SW480 (cell line): ENCODE results near the gene BAMBI.

Source experiments
- DNase-seq: peaks from one replicate; pipeline ENCODE4 v3.0.0-alpha.2; 2016; ENCODE audit warnings: low spot score

The BAMBI gene

DNA sequence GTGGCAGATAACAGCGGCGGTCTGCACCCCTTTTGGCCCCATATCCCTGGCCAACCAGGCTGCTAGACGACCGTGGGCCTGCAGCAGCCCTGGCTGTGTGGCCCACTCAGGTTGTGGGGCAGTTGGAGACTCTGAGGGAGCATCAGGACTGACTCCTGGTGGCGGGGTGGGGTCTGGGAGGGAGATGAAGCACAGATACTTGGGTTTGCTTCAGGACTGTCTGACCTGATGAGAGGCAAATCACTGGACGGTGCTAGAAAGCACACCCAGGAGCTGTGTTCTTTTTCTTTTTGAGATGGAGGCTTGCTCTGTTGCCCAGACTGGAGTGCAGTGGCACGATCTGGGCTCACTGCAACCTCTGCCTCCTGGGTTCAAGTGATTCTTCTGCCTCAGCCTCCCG lies 28.2 kb downstream of the BAMBI start:
- DNase-seq, result no peak

DNA sequence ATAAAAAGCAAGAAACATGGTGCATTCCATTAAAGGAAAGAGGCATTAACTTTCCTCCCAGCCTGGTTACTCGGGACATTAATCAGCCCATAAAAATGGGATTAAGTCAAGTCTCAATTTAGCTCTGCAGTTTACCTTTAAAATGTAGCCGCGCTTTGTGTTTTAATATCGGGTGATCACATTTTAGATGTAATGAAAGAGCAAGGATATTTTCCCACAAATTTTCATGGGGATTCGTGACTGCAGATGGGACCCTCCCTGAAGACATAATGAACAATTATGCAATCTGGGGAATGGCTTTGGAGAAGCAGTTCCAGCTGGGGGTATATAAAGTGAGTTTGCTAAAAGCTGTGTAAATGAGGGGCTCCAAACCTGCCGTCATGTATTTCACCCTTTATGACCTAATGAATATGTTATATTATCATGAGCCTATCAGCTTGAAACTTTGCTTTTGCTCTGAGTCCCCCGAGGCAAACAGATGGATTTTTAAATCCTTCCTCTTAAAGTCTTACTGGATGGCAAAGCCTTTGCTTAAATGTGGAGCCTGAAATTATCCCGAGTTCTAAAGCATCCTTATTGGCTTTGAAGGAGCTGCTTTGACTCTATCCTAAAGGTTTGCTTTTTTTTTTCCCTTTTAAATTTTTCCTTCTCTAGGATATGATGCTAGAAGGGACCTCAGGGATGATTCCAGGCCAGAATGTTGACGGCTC lies 31.8 kb downstream of the BAMBI start:
- no peak for DNase-seq

DNA sequence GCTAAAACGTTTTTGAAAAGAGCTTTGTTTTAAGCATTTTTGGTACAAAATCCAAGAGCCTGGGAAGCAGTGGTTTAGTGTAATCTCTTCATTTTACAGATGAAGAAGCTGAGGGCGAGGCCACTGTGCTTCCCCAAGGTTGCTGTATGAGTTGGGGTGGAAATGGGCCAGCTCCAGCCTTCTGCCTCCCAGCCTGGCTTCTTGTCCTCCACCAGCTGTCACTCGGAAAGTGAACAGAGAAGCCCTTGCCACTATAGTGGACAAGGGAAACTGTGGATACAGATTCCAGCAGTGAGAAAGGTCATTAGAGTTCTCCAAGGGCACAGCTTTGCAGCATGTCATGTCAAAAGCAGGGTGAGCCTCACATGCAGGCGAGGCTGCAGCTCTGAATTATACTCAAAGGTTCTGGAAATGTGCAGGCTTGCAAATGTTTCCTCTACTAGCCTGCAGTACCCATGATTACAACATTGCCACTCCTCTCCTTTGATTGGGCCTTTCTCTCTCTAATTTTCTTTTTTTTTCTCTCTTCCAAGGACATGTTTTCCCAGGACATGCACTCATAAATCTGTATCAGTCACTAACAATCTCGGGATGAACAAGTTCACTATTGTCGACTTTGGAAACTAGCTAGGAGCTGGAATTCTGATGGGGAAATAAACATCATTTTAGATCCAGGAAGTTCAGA lies 33.0 kb downstream of the BAMBI start:
- DNase-seq, result no peak

DNA sequence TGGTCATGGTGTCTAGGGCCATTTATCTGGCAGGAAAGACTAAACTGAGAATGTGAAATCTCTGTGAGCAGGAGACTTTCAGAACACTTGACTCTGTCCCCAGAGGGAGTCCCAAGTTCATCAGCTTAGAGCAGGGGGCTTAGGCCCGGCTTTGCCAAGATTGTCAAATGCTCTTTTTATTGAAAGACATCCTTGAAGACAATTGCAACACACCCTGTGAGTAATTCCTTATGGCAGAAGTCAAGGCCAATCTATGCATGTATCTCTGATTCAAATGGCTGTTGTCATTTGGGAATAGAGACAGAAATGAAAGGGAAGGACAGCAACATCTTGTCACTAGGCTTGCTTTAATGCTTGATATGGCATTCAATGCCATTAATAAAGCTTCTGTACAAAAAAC lies 33.7 kb downstream of the BAMBI start:
- DNase-seq, result no peak

DNA sequence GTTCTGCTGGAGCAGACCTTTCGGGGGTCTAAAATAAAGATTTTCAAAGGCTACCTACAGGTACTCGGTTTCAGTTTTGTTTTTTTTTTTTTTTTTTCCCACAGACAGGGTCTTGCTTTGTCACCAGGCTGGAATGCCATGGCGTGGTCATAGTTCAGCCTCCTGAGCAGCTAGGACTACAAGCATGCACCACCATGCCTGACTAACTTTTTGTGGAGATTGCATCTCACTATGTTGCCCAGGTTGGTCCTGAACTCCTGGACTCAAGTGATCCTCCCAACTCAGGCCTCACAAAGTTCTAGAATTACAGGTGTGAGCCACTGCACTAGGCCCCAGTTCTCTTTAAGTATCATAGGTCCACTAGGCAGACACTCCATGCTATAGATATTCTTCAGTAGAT lies 34.5 kb downstream of the BAMBI start:
- DNase-seq, result no peak

DNA sequence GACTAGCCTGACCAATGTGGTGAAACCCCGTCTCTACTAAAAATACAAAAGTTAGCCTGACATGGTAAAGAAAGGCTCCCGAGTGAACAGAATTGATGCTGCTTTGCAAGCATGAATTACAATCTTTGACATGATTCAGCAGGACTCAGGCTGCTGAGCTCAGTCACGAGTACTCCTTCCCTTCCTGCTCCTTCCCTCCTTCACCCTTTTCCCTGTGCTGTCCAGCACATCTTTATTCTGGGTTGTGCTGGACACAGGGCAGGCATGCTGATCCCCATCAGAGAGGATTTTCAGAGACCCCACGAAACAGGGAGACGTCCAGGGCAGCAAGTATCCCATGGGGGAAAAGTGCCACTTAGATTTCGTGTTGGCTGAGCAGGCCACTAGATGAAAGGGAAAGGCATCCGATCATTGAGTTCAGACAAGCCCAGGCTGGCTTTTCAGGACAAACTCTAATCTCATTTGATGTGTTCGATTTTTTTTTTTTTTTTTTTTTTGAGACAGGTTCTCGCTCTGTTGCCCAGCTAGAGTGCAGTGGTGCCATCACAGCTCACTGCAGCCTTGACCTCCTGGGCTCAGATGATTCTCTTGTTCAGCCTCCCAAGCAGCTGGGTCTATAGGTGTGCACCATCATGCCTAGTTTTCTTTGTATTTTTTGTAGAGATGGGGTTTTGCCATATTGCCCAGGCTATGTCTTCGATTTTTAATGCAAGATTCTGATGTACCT lies 36.5 kb downstream of the BAMBI start:
- DNase-seq, result no peak

DNA sequence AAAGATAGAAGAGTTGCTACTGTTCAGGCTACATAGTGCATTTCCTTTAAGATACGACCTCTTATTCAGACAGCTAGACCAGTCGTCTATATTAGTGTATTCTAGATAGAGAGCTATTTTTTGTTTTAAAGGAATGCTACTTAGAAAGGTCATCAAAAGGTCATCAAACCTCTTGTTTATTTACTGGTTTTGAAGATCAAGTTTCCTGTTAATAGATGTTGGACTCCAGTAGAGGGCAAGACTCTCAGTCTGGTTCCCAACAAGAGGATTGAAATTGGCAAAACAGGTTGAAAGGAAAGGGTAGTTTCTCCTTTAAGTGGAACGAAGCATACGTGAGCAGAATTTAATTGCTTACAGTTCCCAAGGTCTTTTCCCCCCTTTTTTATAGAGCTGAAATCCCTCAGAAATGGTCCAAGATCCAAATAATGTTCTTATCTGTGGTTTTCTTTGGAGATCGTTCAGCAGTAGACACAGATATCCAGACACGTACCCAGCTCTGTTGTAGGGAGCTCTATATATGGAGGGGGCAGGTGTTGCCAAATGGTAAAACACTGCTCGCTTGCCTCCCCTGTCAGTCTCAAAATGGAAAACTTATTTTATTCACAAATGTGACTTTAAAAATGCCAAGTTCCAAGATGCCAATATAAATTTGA lies 37.2 kb downstream of the BAMBI start:
- DNase-seq, result no peak

DNA sequence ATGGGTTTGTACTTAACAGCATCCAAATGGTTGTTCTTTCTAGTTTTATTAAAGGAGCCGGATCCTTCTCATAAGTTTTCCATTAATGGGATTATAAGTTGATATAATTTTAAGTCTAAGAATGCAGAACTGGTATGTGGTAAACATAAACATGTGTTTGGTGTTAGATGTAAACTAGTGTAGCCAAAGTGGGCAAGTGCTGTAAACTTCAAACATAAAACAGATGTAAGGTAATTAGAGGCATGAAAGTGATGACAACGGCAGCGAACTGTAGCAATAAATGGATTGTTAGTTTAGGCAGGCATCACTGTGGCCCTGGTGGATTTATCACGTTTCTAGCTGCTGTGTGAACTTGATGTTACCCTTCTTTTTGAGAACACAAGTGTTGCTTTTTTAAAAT lies 37.9 kb downstream of the BAMBI start:
- no peak for DNase-seq

DNA sequence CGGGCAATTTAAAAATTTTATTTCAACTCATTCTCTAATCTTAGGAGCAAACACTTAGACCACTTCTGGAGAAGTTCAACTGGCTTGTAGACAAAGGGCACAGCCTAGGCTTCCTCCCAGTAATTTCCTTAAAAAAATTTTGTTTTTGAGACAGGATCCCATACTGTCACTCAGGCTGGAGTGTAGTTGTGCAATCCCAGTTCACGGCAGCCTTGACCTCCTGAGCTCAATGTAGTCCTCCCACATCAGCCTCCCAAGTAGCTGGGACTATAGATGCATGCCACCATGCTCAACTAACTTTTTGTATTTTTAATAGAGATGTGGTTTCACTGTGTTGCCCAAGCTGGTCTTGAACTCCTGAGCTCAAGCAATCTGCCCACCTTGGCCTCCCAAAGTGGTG lies 38.4 kb downstream of the BAMBI start:
- no peak for DNase-seq

DNA sequence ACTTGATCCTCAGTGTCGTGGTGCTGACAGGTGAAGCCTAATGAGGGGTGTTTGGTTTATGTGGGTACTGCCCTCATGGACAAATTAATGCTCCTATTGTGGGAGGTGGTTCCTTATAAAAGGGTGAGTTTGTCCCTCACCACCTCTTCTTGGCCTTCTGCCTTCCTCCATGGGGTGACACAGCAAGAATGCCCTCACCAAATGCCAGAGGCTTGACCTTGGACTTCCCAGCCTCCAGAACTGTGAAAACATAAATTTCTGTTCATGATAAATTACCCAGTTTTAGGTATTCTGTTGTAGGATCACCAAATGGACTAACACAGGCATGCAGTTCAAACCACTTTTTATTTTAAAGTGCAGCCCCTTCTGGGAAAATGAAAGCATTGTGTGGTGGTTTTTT lies 39.4 kb downstream of the BAMBI start:
- DNase-seq, result no peak

DNA sequence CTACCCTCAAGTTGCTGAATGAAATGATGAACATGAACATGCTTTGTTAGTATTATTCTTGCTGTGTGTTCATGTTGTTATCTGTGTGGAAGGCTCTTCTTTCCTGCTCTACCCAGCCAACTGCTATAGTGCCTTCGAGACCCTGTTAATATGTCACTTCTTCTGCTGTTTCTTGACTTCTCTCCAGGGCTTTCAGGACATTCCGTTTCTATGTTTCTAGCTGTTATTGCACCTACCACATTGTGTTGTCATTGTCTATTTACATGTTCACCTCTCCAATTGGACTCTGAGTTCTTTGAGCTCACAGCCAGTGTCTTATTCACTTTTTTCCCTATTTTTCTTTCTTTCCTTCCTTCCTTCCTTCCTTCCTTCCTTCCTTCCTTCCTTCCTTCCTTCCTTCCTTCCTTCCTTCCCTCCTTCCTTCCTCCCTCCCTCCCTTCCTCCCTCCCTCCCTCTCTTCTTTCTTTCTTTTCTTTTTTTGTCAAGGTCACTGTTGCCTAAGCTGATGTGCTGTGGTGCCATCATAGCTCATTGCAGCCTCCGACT lies 40.4 kb downstream of the BAMBI start:
- DNase-seq, result no peak

DNA sequence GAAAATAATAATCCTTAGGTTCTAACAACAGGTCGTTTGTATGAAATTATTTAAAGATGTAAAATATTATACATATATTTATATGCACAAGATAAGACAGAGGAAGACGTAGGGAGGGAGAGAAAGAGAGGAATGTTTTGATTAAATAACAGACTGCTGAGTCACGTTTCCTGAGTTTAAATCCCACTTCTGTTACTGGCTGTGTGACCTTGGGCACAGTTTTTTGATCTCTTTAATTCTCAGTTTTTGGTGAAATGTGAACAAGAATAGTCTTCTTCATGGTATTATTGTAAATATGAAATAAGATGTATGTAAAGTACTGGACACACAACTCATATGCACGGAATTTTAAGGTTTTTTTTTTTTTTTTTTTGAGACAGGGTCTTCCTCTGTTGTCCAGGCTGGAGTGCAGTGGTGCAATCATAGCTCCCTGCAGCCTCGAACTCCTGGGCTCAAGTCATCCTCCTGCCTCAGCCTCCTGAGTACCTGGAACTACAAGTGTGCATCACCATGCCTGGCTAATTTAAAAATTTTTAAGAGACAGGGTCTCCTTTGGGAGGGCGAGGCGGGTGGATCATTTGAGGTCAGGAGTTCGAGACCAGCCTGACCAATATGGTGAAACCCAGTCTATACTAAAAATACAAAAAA lies 42.6 kb downstream of the BAMBI start:
- peak; percentile 32 for DNase-seq

DNA sequence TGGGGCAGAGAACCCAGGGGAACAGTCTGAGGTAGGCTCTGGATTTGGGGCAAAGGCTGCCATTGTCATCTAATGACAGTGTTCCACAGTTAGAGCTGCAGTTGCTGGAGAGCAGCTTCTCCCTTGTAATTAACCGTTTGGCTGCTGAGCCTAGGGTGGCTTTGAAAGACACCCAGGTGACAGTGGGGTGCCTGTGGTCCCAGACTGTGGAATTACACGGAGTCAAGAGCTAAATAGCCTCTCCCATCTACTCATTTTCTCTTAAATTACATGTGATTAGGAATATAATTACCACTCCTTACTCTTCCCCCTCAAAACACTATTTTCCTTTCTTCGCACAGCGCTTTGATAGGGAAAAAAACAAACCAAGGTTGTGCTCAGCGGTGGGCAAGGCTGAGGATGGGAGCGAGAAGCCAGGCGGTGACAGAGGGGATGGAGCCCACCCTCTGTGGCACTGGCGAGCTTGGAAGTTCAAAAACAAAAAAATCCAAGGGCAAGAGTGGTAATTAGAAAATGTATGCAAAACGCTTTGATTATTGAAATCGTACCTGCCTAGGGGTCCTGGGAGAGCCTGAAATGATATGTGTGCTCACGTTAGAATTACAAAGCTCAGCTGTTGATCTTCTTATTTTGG lies 44.1 kb downstream of the BAMBI start:
- peak; percentile 6 for DNase-seq

DNA sequence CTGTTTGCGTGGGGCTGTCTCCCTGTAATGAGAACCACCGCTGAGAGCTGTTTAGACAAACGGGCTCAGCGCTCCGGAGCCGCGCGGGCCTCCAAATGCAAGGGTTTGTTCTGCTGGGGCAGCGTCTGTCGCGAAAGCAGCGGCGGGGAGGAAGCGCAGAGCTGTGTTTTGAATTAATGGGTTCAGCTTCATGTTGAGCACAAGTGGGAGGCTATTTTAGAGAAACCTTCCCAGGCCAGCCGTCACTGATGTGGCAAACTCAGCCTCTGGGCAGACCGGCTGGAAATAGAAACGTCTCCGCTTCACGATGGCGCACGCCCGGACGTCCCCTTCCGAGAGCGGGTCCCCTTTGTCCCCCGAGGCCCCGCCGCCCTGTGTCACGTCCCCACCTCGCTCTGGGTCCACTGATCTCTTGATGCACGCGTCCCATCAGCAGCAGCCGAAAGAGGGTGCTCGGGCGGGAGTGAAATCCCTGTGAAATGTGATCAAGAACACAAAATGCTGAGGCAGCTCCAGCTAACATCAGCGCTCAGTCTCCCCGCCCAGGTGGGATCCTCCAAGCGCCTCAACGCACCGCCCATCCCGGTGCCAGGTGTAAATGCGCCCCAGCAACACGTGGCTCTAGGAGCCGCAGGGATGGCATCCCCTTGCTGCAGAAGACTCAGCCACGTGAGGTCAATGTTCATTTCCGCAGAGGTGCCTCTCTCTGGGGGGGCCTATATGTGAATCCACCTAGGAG lies 44.9 kb downstream of the BAMBI start:
- peak; percentile 76 for DNase-seq

DNA sequence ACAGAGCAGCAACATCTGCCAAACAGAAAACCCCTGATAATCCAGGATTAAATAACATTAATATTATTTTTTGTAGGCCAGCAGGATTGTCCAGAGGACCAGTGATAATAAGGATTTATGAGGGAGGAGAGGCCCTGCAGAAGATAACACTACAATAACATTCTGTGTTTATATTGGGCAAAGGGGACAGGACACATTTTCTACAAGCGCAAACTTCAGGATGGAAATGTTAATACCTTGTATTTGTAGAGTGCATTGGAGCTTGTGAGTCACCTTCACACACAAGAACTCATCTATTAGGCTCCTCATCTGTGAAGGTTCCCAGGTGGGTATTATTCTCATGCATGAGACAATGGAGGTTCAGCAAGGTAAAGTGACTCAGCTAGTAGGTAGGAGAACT lies 51.0 kb downstream of the BAMBI start:
- DNase-seq, result no peak

DNA sequence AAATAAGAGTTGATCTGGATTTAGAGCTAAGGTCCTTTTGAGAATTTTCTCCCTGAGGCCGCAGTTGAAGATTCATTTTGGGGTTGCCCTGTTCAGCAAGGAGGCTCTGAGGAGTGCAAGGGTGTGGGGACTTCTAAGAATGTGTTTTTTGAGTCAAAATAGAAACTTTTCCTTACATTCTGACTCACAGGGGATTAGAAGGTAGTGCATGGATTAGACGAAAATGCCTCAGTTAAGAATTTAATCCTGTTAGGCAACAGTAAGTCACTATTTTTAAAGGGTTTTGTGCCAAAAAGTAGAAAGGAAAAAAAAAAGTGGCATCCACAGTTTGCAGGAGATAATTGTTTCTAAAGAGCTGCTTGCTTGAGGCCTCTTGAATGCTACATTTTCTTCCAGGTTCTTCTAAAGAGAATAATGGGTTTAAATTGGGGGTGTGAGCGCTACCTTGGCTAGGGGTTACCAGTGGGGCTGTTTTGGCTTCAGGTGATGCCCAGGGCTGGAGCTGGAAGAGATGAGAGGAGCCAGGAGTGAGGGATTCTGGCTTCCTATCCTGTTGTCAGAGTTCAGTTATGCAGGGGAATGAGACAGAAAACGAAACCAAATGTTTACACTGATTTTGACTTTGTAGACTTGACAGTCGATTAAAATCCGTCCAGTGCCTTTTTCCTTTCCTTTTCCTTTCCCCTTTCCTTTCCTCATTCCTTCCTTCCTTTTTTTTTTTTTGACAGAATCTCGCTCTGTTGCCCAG lies 52.9 kb downstream of the BAMBI start:
- no peak for DNase-seq

DNA sequence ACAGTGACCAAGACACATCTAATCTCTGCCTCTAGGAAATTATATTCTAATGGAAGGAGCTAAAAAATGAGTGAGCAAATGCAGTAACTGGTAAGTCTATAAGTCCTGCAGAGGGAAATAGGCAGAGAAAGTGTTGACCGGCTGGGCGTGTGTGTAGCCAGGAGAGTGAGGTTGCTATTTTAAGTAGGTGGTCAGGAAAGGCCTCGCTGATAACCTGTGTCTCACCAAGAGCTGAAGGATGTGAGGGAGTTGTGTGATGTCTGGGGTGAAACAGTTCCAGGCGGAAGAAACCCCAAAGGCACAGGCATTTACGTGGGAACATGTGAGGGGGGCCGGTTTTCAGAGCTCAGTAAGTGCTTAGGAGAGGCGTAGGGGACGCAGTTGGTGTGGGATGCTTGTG lies 54.8 kb downstream of the BAMBI start:
- DNase-seq, result no peak
